ENCODE results near the gene KLHL10.
A peak's percentile ranks its signal among the peaks of the same experiment; 100 is the strongest.

The KLHL10 gene

GRCh38 chr17:41837761-41838538 is at the start of gene KLHL10:
KLHL10 (plus strand) TSS chr17:41837825; CDS start chr17:41837933, 108 bp downstream.
- TF ChIP-seq EZH2phosphoT487 (IDR thresholded peaks at IDR 0.05; ENCODE audit: low read length): no peak
- TF ChIP-seq, protein P1, sequence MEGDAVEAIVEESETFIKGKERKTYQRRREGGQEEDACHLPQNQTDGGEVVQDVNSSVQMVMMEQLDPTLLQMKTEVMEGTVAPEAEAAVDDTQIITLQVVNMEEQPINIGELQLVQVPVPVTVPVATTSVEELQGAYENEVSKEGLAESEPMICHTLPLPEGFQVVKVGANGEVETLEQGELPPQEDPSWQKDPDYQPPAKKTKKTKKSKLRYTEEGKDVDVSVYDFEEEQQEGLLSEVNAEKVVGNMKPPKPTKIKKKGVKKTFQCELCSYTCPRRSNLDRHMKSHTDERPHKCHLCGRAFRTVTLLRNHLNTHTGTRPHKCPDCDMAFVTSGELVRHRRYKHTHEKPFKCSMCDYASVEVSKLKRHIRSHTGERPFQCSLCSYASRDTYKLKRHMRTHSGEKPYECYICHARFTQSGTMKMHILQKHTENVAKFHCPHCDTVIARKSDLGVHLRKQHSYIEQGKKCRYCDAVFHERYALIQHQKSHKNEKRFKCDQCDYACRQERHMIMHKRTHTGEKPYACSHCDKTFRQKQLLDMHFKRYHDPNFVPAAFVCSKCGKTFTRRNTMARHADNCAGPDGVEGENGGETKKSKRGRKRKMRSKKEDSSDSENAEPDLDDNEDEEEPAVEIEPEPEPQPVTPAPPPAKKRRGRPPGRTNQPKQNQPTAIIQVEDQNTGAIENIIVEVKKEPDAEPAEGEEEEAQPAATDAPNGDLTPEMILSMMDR (IDR thresholded peaks at IDR 0.05; ENCODE audit: low read length): no peak
- TF ChIP-seq EZH2 (optimal IDR thresholded peaks at IDR 0.05; ENCODE audit: low read depth, low read length): no peak
- no peaks in the 10 kb centered on the region for H3K9me2 ChIP-seq (replicated peaks; ENCODE audit: insufficient read depth, low read length)
- no peaks in the 10 kb centered on the region for H3K9me3 ChIP-seq (replicated peaks; ENCODE audit: insufficient read depth, low read length)
- H4K20me1 ChIP-seq (ENCODE audit: insufficient read depth, low read length): no peaks in the 10 kb centered on the region
- peak within 1 kb of the TSS; percentile 79 for H2AFZ ChIP-seq (ENCODE audit: low read length)
- peak within 1 kb of the TSS; percentile 87; the same call in 1 of the 2 replicates for H3K4me3 ChIP-seq (ENCODE audit: low read length)
- no peaks in the 10 kb centered on the region for H3K79me2 ChIP-seq (ENCODE audit: low read length)
- no peaks in the 10 kb centered on the region for H3F3A ChIP-seq (ENCODE audit: insufficient read depth, low read length)
- no peaks in the 10 kb centered on the region for H3K36me3 ChIP-seq (replicated peaks; ENCODE audit: insufficient read depth, low read length)
- DNase-seq: no peak
- H3K27ac ChIP-seq (ENCODE audit: low read length): no peak within 1 kb of the TSS
- peak within 1 kb of the TSS; percentile 82 for H3K4me2 ChIP-seq (ENCODE audit: low read depth, low read length)
- H3K27me3 ChIP-seq (replicated peaks; ENCODE audit: insufficient read depth, low read length): no peaks in the 10 kb centered on the region
- H3K4me1 ChIP-seq (ENCODE audit: low read length): peaks cover 6% of the 10 kb centered on the region; the same call in 1 of the 2 replicates
- H3K9ac ChIP-seq (ENCODE audit: low read length): peak within 1 kb of the TSS; percentile 37; the same call in 1 of the 2 replicates

- no peak overlapping the region for H3K9ac ChIP-seq (ENCODE audit: low read length)
- H4K20me1 ChIP-seq (ENCODE audit: insufficient read depth, low read length): no peaks in the 10 kb centered on the region
- H3K9me2 ChIP-seq (replicated peaks; ENCODE audit: insufficient read depth, low read length): no peaks in the 10 kb centered on the region
- no peak for DNase-seq
- H2AFZ ChIP-seq (ENCODE audit: low read length): no peak overlapping the region
- 0 out of 2 replicates have a peak, but pooled peaks cover 2% of the 10 kb centered on the region for H3K4me1 ChIP-seq (ENCODE audit: low read length)
- H3K36me3 ChIP-seq (replicated peaks; ENCODE audit: insufficient read depth, low read length): no peaks in the 10 kb centered on the region
- H3K9me3 ChIP-seq (replicated peaks; ENCODE audit: insufficient read depth, low read length): no peaks in the 10 kb centered on the region
- no peak overlapping the region for H3K27ac ChIP-seq (ENCODE audit: low read length)
- TF ChIP-seq EZH2phosphoT487 (IDR thresholded peaks at IDR 0.05; ENCODE audit: low read length) (no peak), EZH2 (optimal IDR thresholded peaks at IDR 0.05; ENCODE audit: low read depth, low read length) (no peak)
- TF ChIP-seq, protein P1 (IDR thresholded peaks at IDR 0.05; ENCODE audit: low read length): no peak
- no peaks in the 10 kb centered on the region for H3K79me2 ChIP-seq (ENCODE audit: low read length)
- H3F3A ChIP-seq (ENCODE audit: insufficient read depth, low read length): no peaks in the 10 kb centered on the region
- no peak overlapping the region for H3K4me2 ChIP-seq (ENCODE audit: low read depth, low read length)
- no peaks in the 10 kb centered on the region for H3K27me3 ChIP-seq (replicated peaks; ENCODE audit: insufficient read depth, low read length)
- H3K4me3 ChIP-seq (ENCODE audit: low read length): no peak overlapping the region
Observed at GRCh38 chr17:41792845-41793783, 44.5 kb upstream of the KLHL10 start.

DNA sequence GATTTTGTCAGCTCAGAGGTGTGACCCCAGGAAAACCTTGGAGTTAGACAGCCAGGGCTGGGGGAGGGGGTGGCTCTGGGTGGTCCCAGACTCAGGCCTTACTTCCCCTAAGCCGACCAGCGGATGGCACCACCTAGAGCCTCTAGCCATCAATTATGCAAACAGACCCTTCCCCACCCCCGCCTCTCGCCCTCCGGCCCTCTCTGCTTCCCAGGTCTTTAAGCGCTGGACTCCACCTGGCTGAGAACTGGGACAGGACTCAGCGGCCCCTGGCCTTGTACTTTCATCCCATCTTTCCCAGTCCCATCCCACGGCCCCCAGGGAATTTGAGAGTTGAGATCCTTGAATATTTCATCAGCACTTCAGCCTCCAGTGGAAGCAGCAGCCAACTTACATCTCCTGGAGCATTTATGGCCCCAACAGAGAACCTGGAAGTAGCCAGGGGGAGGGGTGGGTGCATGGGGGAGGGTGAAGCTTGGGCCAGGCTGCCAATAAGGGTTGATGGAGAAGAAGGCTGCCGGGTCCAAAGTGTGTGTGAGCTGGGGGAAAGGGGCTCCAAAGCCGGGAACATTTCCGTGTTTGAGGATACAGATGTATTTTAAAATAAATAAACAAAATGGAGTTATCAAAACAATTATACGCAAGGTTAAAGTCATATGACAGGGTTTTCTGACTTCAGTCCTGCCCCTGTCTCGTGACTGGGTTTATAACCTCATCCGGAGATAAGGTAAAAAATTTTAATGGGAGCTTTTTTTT is 43.7 kb upstream of the KLHL10 start:
- Histone ChIP-seq H2AFZ (ENCODE audit: low read length) (no peak overlapping the region), H3K27me3 (replicated peaks; ENCODE audit: insufficient read depth, low read length) (no peaks in the 10 kb centered on the region), H3K9me3 (replicated peaks; ENCODE audit: insufficient read depth, low read length) (no peaks in the 10 kb centered on the region), H4K20me1 (ENCODE audit: insufficient read depth, low read length) (no peaks in the 10 kb centered on the region), H3K9ac (ENCODE audit: low read length) (no peak overlapping the region), H3K4me1 (ENCODE audit: low read length) (no peaks in the 10 kb centered on the region), H3K79me2 (ENCODE audit: low read length) (no peaks in the 10 kb centered on the region), H3K9me2 (replicated peaks; ENCODE audit: insufficient read depth, low read length) (no peaks in the 10 kb centered on the region), H3K4me2 (ENCODE audit: low read depth, low read length) (no peak overlapping the region), H3K27ac (ENCODE audit: low read length) (no peak overlapping the region), H3K36me3 (replicated peaks; ENCODE audit: insufficient read depth, low read length) (no peaks in the 10 kb centered on the region), H3F3A (ENCODE audit: insufficient read depth, low read length) (no peaks in the 10 kb centered on the region), H3K4me3 (ENCODE audit: low read length) (no peak overlapping the region)
- no peak for DNase-seq
- TF ChIP-seq EZH2 (optimal IDR thresholded peaks at IDR 0.05; ENCODE audit: low read depth, low read length): no peak
- TF ChIP-seq, protein P1 (IDR thresholded peaks at IDR 0.05; ENCODE audit: low read length): no peak
- no peak for TF ChIP-seq EZH2phosphoT487 (IDR thresholded peaks at IDR 0.05; ENCODE audit: low read length)
